ENCODE measurements around the gene CHRDL2.

DNA sequence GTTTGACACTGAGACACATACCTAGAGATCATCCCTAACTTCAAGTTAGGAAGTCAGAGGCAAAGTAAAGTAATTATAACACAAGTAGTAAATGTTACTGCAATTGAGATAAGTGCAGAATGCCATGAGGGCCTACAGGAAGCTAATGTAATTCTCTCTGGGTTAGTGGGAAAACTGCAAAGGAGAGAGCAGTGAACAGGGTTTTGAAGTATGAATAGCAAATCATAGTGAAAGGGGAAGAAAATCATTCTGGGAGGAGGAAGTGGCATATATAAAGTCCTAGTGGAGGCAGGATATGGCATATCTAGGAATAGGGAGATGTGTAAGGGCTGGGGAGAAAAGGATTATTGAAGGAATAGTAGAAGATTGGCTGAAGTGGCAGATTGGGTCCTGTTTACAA, 45.3 kb upstream of the CHRDL2 start:
- TF ChIP-seq SALL2 (tag by site-specific recombination; IDR thresholded peaks at IDR 0.05; ENCODE audit: borderline replicate concordance): no peak
- TF ChIP-seq ZNF239 (tag by site-specific recombination; IDR thresholded peaks at IDR 0.05): no peak
- TF ChIP-seq ZNF830 (tag by site-specific recombination; IDR thresholded peaks at IDR 0.05; ENCODE audit: low read depth): no peak
- TF ChIP-seq, protein P1, sequence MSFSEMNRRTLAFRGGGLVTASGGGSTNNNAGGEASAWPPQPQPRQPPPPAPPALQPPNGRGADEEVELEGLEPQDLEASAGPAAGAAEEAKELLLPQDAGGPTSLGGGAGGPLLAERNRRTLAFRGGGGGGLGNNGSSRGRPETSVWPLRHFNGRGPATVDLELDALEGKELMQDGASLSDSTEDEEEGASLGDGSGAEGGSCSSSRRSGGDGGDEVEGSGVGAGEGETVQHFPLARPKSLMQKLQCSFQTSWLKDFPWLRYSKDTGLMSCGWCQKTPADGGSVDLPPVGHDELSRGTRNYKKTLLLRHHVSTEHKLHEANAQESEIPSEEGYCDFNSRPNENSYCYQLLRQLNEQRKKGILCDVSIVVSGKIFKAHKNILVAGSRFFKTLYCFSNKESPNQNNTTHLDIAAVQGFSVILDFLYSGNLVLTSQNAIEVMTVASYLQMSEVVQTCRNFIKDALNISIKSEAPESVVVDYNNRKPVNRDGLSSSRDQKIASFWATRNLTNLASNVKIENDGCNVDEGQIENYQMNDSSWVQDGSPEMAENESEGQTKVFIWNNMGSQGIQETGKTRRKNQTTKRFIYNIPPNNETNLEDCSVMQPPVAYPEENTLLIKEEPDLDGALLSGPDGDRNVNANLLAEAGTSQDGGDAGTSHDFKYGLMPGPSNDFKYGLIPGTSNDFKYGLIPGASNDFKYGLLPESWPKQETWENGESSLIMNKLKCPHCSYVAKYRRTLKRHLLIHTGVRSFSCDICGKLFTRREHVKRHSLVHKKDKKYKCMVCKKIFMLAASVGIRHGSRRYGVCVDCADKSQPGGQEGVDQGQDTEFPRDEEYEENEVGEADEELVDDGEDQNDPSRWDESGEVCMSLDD (tag by site-specific recombination; IDR thresholded peaks at IDR 0.05): no peak
- no peak for TF ChIP-seq SCRT1 (tag by site-specific recombination; IDR thresholded peaks at IDR 0.05; ENCODE audit: borderline replicate concordance)
- TF ChIP-seq, protein P2, sequence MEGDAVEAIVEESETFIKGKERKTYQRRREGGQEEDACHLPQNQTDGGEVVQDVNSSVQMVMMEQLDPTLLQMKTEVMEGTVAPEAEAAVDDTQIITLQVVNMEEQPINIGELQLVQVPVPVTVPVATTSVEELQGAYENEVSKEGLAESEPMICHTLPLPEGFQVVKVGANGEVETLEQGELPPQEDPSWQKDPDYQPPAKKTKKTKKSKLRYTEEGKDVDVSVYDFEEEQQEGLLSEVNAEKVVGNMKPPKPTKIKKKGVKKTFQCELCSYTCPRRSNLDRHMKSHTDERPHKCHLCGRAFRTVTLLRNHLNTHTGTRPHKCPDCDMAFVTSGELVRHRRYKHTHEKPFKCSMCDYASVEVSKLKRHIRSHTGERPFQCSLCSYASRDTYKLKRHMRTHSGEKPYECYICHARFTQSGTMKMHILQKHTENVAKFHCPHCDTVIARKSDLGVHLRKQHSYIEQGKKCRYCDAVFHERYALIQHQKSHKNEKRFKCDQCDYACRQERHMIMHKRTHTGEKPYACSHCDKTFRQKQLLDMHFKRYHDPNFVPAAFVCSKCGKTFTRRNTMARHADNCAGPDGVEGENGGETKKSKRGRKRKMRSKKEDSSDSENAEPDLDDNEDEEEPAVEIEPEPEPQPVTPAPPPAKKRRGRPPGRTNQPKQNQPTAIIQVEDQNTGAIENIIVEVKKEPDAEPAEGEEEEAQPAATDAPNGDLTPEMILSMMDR (tag by site-specific recombination; IDR thresholded peaks at IDR 0.05): no peak
